ENCODE results near the gene CPLX3.
A peak's percentile ranks its signal among the peaks of the same experiment; 100 is the strongest.

The CPLX3 gene

GRCh38 chr15:74829486-74829885 is 3.1 kb downstream of the CPLX3 start:
- peak; percentile 17 for DNase-seq (ENCODE audit: low read depth)

GRCh38 chr15:74829991-74830390 is 3.6 kb downstream of the CPLX3 start:
- DNase-seq (ENCODE audit: low read depth): no peak

GRCh38 chr15:74830868-74831267 is 4.4 kb downstream of the CPLX3 start:
- no peak for DNase-seq (ENCODE audit: low read depth)

GRCh38 chr15:74831813-74832495 is 5.5 kb downstream of the CPLX3 start:
- DNase-seq (ENCODE audit: low read depth): no peak

- DNase-seq (ENCODE audit: low read depth): no peak
Measured at GRCh38 chr15:74832826-74833225, 6.4 kb downstream of the CPLX3 start.

GRCh38 chr15:74833376-74834107 is 7.1 kb downstream of the CPLX3 start:
- no peak for DNase-seq (ENCODE audit: low read depth)

GRCh38 chr15:74835312-74835823 is 8.9 kb downstream of the CPLX3 start:
- DNase-seq (ENCODE audit: low read depth): peak; percentile 53

GRCh38 chr15:74836846-74837245 is 10.4 kb downstream of the CPLX3 start:
- no peak for DNase-seq (ENCODE audit: low read depth)

GRCh38 chr15:74837482-74838136 is 11.2 kb downstream of the CPLX3 start:
- no peak for DNase-seq (ENCODE audit: low read depth)

- no peak for DNase-seq (ENCODE audit: low read depth)
Measured at GRCh38 chr15:74838137-74838516, 11.7 kb downstream of the CPLX3 start.

- DNase-seq (ENCODE audit: low read depth): no peak
Measured at GRCh38 chr15:74838746-74839525, 12.5 kb downstream of the CPLX3 start.

- DNase-seq (ENCODE audit: low read depth): no peak
Measured at GRCh38 chr15:74839526-74840395, 13.3 kb downstream of the CPLX3 start.

- no peak for DNase-seq (ENCODE audit: low read depth)
Measured at GRCh38 chr15:74840851-74841775, 14.7 kb downstream of the CPLX3 start.

GRCh38 chr15:74841891-74842373 is 15.5 kb downstream of the CPLX3 start:
- no peak for DNase-seq (ENCODE audit: low read depth)

GRCh38 chr15:74842581-74843444 is 16.4 kb downstream of the CPLX3 start, which contains the start of gene ULK3:
ULK3 (minus strand) TSS chr15:74843156; CDS start chr15:74843105, 51 bp downstream.
- DNase-seq (ENCODE audit: low read depth): peak; percentile 82

GRCh38 chr15:74843445-74843828 is 17.0 kb downstream of the CPLX3 start:
- DNase-seq (ENCODE audit: low read depth): no peak

GRCh38 chr15:74843891-74844299 is 17.5 kb downstream of the CPLX3 start:
- DNase-seq (ENCODE audit: low read depth): no peak

GRCh38 chr15:74844319-74845207 is 18.1 kb downstream of the CPLX3 start:
- no peak for DNase-seq (ENCODE audit: low read depth)

Measured in EH (cell line).